A673 (cell line): ENCODE results near the gene AIM2. TPM values are rescaled to one million over a fixed set of nuclear protein-coding genes. Genes with fewer than 3 reads are reported as not detected.

Source experiments
- BruUV-seq: library from RNA; stranded (reverse); fragments of 400-500 nt; replicated peaks from 2 replicates; lab custom pipeline; 2021; lab: Mats Ljungman, UMichigan
- CTCF ChIA-PET: fragments of 300-600 bp; sonication (Branson Sonifier 250); formaldehyde crosslinking; loops from one replicate; lab custom pipeline; 2022; ENCODE audit warnings: antibody characterized with exemption; lab: Charles Lee
- POLR2A ChIA-PET: fragments of 300-600 bp; sonication (Branson Sonifier 250); formaldehyde crosslinking; loops from one replicate; lab custom pipeline; 2022; ENCODE audit warnings: antibody characterized with exemption; ENCODE audit not compliant: low non-redundant PET; lab: Charles Lee
- DNase-seq: peaks from one replicate; pipeline ENCODE4 v3.0.0-alpha.2; 2015; ENCODE audit warnings: low spot score
- H3K27ac ChIP-seq: fragments of 200-600 bp; sonication (generic); 2 replicates; pipeline ENCODE4 v1.5.1; 2016; ENCODE audit warnings: mixed run types, low read depth, mild to moderate bottlenecking, mixed read lengths, antibody characterized with exemption, low read length; ENCODE audit not compliant: poor library complexity, severe bottlenecking
- H3K27me3 ChIP-seq: fragments of 200-600 bp; sonication (generic); replicated peaks from 2 replicates; pipeline ENCODE4 v1.6.1; 2017; ENCODE audit warnings: mixed run types, low read depth, mild to moderate bottlenecking, mixed read lengths, antibody characterized with exemption, low read length; ENCODE audit not compliant: insufficient read depth, poor library complexity
- H3K36me3 ChIP-seq: fragments of 200-600 bp; sonication (generic); 2 replicates; pipeline ENCODE4 v1.6.1; 2016; ENCODE audit warnings: mixed run types, mild to moderate bottlenecking, mixed read lengths, antibody characterized with exemption, low read length; ENCODE audit not compliant: insufficient read depth, poor library complexity, severe bottlenecking
- H3K4me1 ChIP-seq: fragments of 200-600 bp; sonication (generic); 2 replicates; pipeline ENCODE4 v1.6.1; 2017; ENCODE audit warnings: mixed run types, mild to moderate bottlenecking, mixed read lengths, antibody characterized with exemption, low read length; ENCODE audit not compliant: insufficient read depth, poor library complexity, severe bottlenecking
- H3K4me3 ChIP-seq: fragments of 200-600 bp; sonication (generic); 2 replicates; pipeline ENCODE4 v1.5.1; 2016; ENCODE audit warnings: low read depth, mixed run types, mild to moderate bottlenecking, mixed read lengths, low read length; ENCODE audit not compliant: poor library complexity, severe bottlenecking
- H3K9me3 ChIP-seq: fragments of 200-600 bp; sonication (generic); 2 replicates; pipeline ENCODE4 v1.6.1; 2016; ENCODE audit warnings: mixed run types, low read depth, mild to moderate bottlenecking, mixed read lengths, antibody characterized with exemption, low read length; ENCODE audit not compliant: poor library complexity, severe bottlenecking
- CTCF ChIP-seq: fragments of 300-800, 200-600 bp; sonication (generic); conservative IDR thresholded peaks from 2 replicates; pipeline ENCODE4 v1.5.1; 2017; ENCODE audit warnings: low read depth, mild to moderate bottlenecking, antibody characterized with exemption, low read length, moderate library complexity, mixed read lengths
- EZH2 ChIP-seq: fragments of 200-600 bp; sonication (generic); IDR thresholded peaks from 2 replicates; pipeline ENCODE4 v1.6.1; 2017; ENCODE audit warnings: borderline replicate concordance, low read depth, mild to moderate bottlenecking, mixed read lengths, antibody characterized with exemption, low read length; ENCODE audit not compliant: poor library complexity, severe bottlenecking
- intact Hi-C: fragments of 100-400 bp; cut with micrococcal nuclease; formaldehyde crosslinking; loops from one replicate; pipeline ENCODE4 v1.10.0; 2022; ENCODE audit not compliant: unreplicated experiment
- total RNA-seq: library from RNA; stranded (reverse); gene quantifications from 2 replicates; pipeline ENCODE4 v1.2.3, GENCODE V29; 2021

Gene AIM2
- total RNA-seq, 1 experiment from 2014 or later, result not detected

DNA sequence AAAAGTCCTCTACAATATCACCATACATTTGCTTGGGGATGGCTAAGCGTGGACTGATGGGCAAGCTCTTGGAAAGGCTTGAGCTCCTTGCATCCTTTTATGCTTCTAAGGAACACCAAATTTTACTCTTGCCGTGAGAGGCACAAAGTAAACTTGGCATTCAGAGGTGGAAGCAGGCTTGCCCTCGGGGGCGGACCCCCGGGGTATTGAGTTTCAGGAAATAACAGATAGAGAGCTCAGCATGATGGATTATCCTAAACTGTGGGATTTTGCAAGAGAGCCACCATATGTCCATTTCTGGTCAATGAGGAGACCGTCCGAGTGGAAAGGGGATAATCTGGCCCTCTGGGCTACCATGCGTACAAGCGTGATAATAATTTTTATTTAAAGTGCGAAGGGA lies 52.8 kb downstream of the AIM2 start:
- DNase-seq, result no peak
- Histone ChIP-seq H3K27ac (no peak overlapping the region), H3K4me3 (no peak overlapping the region), H3K36me3 (peaks cover 43% of the 10 kb centered on the region), H3K4me1 (peaks cover 6% of the 10 kb centered on the region), H3K27me3 (no peaks in the 10 kb centered on the region), H3K9me3 (no peaks in the 10 kb centered on the region)
- ChIA-PET CTCF (no interaction called here), POLR2A (no interaction called here)
- intact Hi-C loops, result no loop called here
- no peak for TF ChIP-seq EZH2
- no peak for TF ChIP-seq CTCF
- no TSS peak for BruUV-seq

DNA sequence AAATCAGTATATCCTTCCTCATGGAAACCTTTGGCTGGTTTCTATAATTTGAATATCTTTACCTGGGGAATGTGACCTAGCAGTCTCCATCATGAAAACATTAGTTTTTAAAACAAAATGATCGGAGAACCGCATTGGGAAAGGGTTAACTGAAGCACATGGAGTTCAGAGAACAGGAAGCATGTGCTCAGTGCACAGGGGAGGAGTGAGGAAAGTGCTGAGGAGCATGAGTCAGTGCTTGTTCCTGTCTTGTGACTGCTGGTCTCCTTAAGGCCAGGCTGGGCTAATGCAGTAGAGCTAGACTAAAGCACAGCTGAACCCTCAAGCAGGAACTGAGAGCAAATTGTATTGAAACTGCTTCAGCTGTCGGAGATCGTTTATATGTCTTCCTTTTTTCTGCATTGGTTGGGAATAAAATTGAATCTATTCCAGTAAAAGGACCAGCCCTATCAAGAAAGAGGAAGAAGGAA lies 61.1 kb downstream of the AIM2 start:
- intact Hi-C loops, result no loop called here
- Histone ChIP-seq H3K4me1 (peaks cover 10% of the 10 kb centered on the region), H3K4me3 (no peak overlapping the region), H3K27ac (no peak overlapping the region), H3K36me3 (peaks cover 43% of the 10 kb centered on the region), H3K27me3 (no peaks in the 10 kb centered on the region), H3K9me3 (no peaks in the 10 kb centered on the region)
- POLR2A ChIA-PET, result no interaction called here
- no peak for TF ChIP-seq EZH2
- TF ChIP-seq CTCF, result no peak
- BruUV-seq, result no TSS peak
- DNase-seq, result peak; percentile 63
- CTCF ChIA-PET, result no interaction called here

DNA sequence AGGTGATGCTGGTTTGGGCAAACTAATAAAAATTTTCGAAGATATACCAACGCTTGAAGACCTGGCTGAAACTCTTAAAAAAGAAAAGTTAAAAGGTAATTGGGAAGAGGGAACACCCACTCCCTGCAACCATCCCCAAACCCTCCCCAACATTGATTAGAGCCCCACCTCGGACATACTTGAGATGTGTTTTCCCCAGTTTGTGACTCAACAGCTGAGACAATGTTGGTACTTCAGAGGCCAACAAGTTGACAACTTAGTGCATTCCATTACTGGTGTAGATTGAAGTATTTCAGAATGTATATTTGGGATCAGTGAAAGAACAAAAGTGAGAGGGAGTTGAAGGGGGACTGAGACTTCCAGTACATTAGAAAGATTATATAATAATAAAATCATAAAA lies 61.7 kb downstream of the AIM2 start:
- Histone ChIP-seq H3K27me3 (no peaks in the 10 kb centered on the region), H3K4me3 (no peak overlapping the region), H3K36me3 (peaks cover 37% of the 10 kb centered on the region), H3K4me1 (peaks cover 10% of the 10 kb centered on the region), H3K9me3 (no peaks in the 10 kb centered on the region), H3K27ac (no peak overlapping the region)
- BruUV-seq, result TSS peak; percentile 55
- ChIA-PET POLR2A (no interaction called here), CTCF (no interaction called here)
- intact Hi-C loops, result loop anchor here (5.0 kb wide), 1 partner anchor 42 kb away; no protein-coding TSS in a partner anchor
- no peak for DNase-seq
- TF ChIP-seq CTCF, result no peak
- no peak for TF ChIP-seq EZH2
